CD14-positive monocyte (primary cell): ENCODE results near the gene TAS1R1. TPM values are rescaled to one million over a fixed set of nuclear protein-coding genes. Genes with fewer than 3 reads are reported as not detected.

Experiments used
- DNase-seq, 3 donors: peaks; one replicate each; pipeline ENCODE4 v3.0.0-alpha.2; 2011 to 2022
- H2AFZ ChIP-seq: 2 replicates; pipeline ENCODE4 v1.6.0; 2012; ENCODE audit warnings: mild to moderate bottlenecking, low read depth, low read length, inconsistent platforms; ENCODE audit not compliant: insufficient read depth, poor library complexity, severe bottlenecking
- H3K27ac ChIP-seq, 2 donors: 1 replicate in 1 of 2; 2 replicates in 1 of 2; pipeline ENCODE4 v1.5.1; 2012 to 2013; ENCODE audit warnings: low read length in 2 of 2, control low read depth in 1 of 2, inconsistent platforms in 1 of 2, low read depth in 1 of 2, mild to moderate bottlenecking in 1 of 2
- H3K27me3 ChIP-seq, 2 donors: one replicate each; pipeline versions ENCODE4 v1.6.0 to v1.6.1; 2011 to 2013; ENCODE audit warnings: low read length in 2 of 2; ENCODE audit not compliant: control insufficient read depth in 2 of 2, insufficient read depth in 2 of 2
- H3K36me3 ChIP-seq, 2 donors: replicated peaks in 1 of 2; 1 replicate in 1 of 2; 2 replicates in 1 of 2; pipeline versions ENCODE4 v1.5.1 to v1.6.1; 2012 to 2013; ENCODE audit warnings: low read length in 2 of 2, control low read depth in 1 of 2, inconsistent platforms in 1 of 2, mild to moderate bottlenecking in 1 of 2; ENCODE audit not compliant: insufficient read depth in 2 of 2, control insufficient read depth in 1 of 2
- H3K4me1 ChIP-seq, 2 donors: 1 replicate in 1 of 2; 2 replicates in 1 of 2; pipeline versions ENCODE4 v1.5.1 to v1.6.1; 2012 to 2013; ENCODE audit warnings: low read length in 2 of 2, control low read depth in 1 of 2, inconsistent platforms in 1 of 2, mild to moderate bottlenecking in 1 of 2, moderate library complexity in 1 of 2; ENCODE audit not compliant: insufficient read depth in 2 of 2, control insufficient read depth in 1 of 2
- H3K4me2 ChIP-seq: replicated peaks from 2 replicates; pipeline ENCODE3; 2012; ENCODE audit warnings: low read length, moderate library complexity, mild to moderate bottlenecking; ENCODE audit not compliant: poor library complexity, severe bottlenecking; ENCODE audit errors: extremely low read depth
- H3K4me3 ChIP-seq, 3 experiments: fragments of 200-600 bp in 1 of 3; sonication (generic) in 1 of 3; replicated peaks in 1 of 3; 1 replicate in 2 of 3; 2 replicates in 1 of 3; pipeline ENCODE4 v1.5.1; 2011 to 2013; ENCODE audit warnings: low read length in 3 of 3, mild to moderate bottlenecking in 3 of 3, control low read depth in 2 of 3, low read depth in 2 of 3, inconsistent platforms in 1 of 3, moderate library complexity in 1 of 3
- H3K79me2 ChIP-seq: 2 replicates; pipeline ENCODE4 v1.6.0; 2012; ENCODE audit warnings: mild to moderate bottlenecking, control low read depth, inconsistent platforms, low read length, moderate library complexity; ENCODE audit not compliant: insufficient read depth
- H3K9ac ChIP-seq: 2 replicates; pipeline ENCODE4 v1.6.0; 2017; ENCODE audit warnings: low read length, mild to moderate bottlenecking; ENCODE audit not compliant: insufficient read depth, poor library complexity, severe bottlenecking
- H3K9me3 ChIP-seq, 2 donors: replicated peaks in 1 of 2; 1 replicate in 1 of 2; 2 replicates in 1 of 2; pipeline versions ENCODE4 v1.5.1 to v1.6.1; 2012 to 2013; ENCODE audit warnings: low read length in 2 of 2, control low read depth in 1 of 2; ENCODE audit not compliant: control insufficient read depth in 1 of 2, insufficient read depth in 1 of 2
- H4K20me1 ChIP-seq: 2 replicates; pipeline ENCODE4 v1.6.0; 2012; ENCODE audit warnings: mild to moderate bottlenecking, low read length, control low read depth, moderate library complexity; ENCODE audit not compliant: insufficient read depth
- H3K27ac Mint-ChIP-seq, 7 donors: one replicate each; pipeline ENCODE4 v1.8.0; 2020; ENCODE audit warnings: mild to moderate bottlenecking in 7 of 7, mixed read lengths in 7 of 7, moderate library complexity in 6 of 7, inconsistent platforms in 2 of 7
- H3K27me3 Mint-ChIP-seq, 3 donors: one replicate each; pipeline ENCODE4 v1.8.0; 2021 to 2022; ENCODE audit warnings: low read depth in 3 of 3, mild to moderate bottlenecking in 3 of 3, mixed read lengths in 3 of 3, moderate library complexity in 3 of 3, inconsistent platforms in 1 of 3
- H3K36me3 Mint-ChIP-seq, 2 donors: one replicate each; pipeline ENCODE4 v1.8.0; 2020; ENCODE audit warnings: mixed read lengths in 2 of 2, inconsistent platforms in 1 of 2, mild to moderate bottlenecking in 1 of 2
- H3K4me1 Mint-ChIP-seq: one replicate; pipeline ENCODE4 v1.8.0; 2020; ENCODE audit warnings: mild to moderate bottlenecking, mixed read lengths
- H3K4me3 Mint-ChIP-seq, 2 donors: one replicate each; pipeline ENCODE4 v1.8.0; 2020; ENCODE audit warnings: mild to moderate bottlenecking in 2 of 2, mixed read lengths in 2 of 2, moderate library complexity in 1 of 2
- H3K9me3 Mint-ChIP-seq, 7 donors: one replicate each; pipeline ENCODE4 v1.8.0; 2020 to 2022; ENCODE audit warnings: mixed read lengths in 7 of 7, mild to moderate bottlenecking in 6 of 7, moderate library complexity in 6 of 7, inconsistent platforms in 2 of 7
- WGBS: methylation state at CpG from one replicate; pipeline ENCODE4 v1.1.5; 2013; ENCODE audit warnings: missing lambda C conversion rate; ENCODE audit not compliant: insufficient coverage; 5-methylcytosine and 5-hydroxymethylcytosine counted together
- intact Hi-C, 2 donors: fragments of 100-400 bp; cut with micrococcal nuclease; formaldehyde crosslinking; loops; one replicate each; pipeline versions ENCODE4 v1.15.0 to v1.15.1; 2023
- polyA plus RNA-seq, 3 donors: library from polyadenylated mRNA; depleted of rRNA in 1 of 3; unstranded in 2 of 3; stranded (reverse) in 1 of 3; fragments of 300-500 nt in 2 of 3; fragments of >200 nt in 1 of 3; fragmentation: Illumina TruSeq in 2 of 3; gene quantifications; 1 replicate in 2 of 3; 2 replicates in 1 of 3; pipeline ENCODE4 v1.2.3, GENCODE V29; 2012 to 2021
- TF ChIP-seq, protein P1 (sequence below): fragments of 200-600 bp; IDR thresholded peaks from one replicate; pipeline ENCODE4 v1.8.0; 2022; ENCODE audit warnings: antibody characterized with exemption, mild to moderate bottlenecking

TAS1R1 gene
- polyA plus RNA-seq, 3 donors: not detected

DNA sequence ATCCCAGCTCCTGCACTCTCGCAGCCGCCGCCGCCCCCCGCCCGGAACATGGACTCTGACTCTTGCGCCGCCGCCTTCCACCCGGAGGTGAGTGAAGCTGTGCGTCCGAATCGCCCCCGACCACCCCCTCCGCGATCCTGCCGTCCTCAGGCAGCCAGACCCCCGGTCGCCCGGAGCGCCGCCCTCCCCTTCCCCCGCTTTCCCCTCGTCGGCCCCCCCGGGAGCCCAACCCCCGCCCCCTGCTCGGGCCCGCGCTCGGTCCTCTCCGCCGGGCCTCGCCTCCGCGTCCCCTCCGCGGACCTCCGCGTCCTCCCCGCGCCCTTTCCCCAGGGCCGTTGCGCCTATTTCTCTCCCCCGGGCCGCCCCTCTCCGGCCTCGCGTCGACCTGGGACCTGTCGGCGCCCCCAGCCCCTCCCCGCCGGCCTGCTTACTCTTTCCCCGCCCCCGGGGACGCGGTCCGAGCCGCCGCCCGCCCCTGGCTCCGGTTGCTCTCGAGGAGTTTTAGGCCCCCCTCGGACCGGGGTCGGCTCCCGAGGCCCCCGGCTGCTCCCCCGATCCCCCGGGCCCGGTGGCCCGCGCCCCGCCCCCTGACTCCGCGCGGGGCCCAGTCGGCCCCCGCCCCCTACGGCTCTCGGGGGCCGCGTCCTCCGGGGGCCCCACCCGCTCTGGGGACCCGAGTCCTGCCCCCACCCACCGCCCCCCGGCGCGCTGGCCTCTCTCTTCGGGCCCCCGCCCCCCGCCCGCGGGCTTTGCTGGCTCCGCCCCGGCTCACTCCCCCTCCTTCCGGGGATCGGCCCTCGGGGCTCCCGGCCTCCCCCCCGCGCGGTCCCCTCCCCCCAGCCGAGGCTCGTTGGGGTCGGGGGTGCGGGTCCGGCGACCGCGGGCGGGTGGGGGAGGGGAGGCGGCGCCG lies 59.2 kb downstream of the TAS1R1 start:
- peaks cover 10 to 21% (median 17%) of the 10 kb centered on the region in 3 donors for H3K27me3 Mint-ChIP-seq
- peaks cover 16 to 19% of the 10 kb centered on the region in 2 donors for H3K4me1 ChIP-seq
- peaks cover 6% of the 10 kb centered on the region for H4K20me1 ChIP-seq
- intact Hi-C loops: no loop called here
- peak overlapping the region in 1 of 7 donors; percentile 30 for H3K27ac Mint-ChIP-seq
- H3K4me3 ChIP-seq: peak overlapping the region; percentile 51 to 90 (median 89)
- no peaks in the 10 kb centered on the region for H3K9me3 ChIP-seq
- H3K79me2 ChIP-seq: peaks cover 6% of the 10 kb centered on the region
- H2AFZ ChIP-seq: peak overlapping the region; percentile 68
- H3K9ac ChIP-seq: peak overlapping the region; percentile 60
- peaks cover 16% of the 10 kb centered on the region for H3K4me1 Mint-ChIP-seq
- DNase-seq: peak in 1 of 3 donors; percentile 15
- H3K4me2 ChIP-seq: peak overlapping the region; percentile 85
- H3K36me3 Mint-ChIP-seq: peaks cover 11 to 26% of the 10 kb centered on the region in 2 donors
- H3K27me3 ChIP-seq: peaks cover 5 to 13% of the 10 kb centered on the region in 2 donors
- no peak overlapping the region for H3K27ac ChIP-seq
- TF ChIP-seq, protein P1, sequence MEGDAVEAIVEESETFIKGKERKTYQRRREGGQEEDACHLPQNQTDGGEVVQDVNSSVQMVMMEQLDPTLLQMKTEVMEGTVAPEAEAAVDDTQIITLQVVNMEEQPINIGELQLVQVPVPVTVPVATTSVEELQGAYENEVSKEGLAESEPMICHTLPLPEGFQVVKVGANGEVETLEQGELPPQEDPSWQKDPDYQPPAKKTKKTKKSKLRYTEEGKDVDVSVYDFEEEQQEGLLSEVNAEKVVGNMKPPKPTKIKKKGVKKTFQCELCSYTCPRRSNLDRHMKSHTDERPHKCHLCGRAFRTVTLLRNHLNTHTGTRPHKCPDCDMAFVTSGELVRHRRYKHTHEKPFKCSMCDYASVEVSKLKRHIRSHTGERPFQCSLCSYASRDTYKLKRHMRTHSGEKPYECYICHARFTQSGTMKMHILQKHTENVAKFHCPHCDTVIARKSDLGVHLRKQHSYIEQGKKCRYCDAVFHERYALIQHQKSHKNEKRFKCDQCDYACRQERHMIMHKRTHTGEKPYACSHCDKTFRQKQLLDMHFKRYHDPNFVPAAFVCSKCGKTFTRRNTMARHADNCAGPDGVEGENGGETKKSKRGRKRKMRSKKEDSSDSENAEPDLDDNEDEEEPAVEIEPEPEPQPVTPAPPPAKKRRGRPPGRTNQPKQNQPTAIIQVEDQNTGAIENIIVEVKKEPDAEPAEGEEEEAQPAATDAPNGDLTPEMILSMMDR: no peak
- peaks cover 2 to 3% of the 10 kb centered on the region in 2 donors for H3K36me3 ChIP-seq
- peak overlapping the region; percentile 73 to 78 for H3K4me3 Mint-ChIP-seq
- under 1% methylated on average over 64 of the region's 117 CpGs for WGBS
- H3K9me3 Mint-ChIP-seq: peaks cover 0 to 4% (median 0%) of the 10 kb centered on the region in 7 donors

DNA sequence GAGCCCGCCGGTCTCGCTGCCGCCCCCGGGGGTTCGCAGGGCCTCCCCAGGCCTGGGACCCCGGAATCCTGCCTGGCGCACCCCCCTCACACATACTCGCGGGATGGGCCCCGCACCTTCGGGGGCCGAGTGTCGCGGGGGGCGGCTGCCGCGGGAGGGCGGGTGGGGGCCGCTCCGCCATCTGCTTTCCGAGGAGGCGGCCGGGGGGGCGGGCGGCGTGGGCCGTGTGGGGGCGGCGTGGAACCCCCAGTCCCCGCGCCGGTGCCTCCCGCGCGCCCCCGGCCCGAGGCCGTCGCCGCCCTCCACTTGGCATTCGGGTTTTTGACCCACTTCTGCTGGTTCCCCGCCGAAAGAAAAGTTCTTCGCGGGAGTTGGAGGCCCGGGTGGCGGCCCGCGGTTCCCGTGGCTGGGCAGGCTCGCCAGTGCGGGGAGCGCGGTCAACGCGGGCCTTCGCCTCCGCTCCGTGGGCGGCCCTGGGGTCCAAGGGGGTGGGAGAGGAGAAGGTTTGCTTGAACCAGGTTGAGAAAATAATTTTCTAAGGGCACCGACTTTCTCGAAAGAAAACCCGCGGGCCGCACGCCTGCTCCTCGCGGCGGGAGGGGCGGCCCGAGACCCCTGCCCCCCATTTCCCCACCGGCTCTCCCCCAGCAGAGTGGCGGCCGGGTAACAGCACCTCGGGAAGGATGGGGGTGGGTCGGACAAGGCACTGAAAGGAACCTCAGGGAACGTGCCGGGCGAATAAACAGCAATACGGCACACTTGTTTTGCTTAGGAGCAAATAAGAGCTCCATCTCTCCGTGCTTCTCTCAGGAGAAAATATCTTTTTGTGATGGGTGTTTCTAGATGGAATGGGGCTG lies 60.0 kb downstream of the TAS1R1 start:
- H4K20me1 ChIP-seq: peaks cover 6% of the 10 kb centered on the region
- H3K9ac ChIP-seq: peak overlapping the region; percentile 49
- H3K27ac Mint-ChIP-seq: no peak overlapping the region
- H3K36me3 ChIP-seq: peaks cover 9 to 12% of the 10 kb centered on the region in 2 donors
- H3K9me3 Mint-ChIP-seq: peaks cover 0 to 4% (median 0%) of the 10 kb centered on the region in 7 donors
- peaks cover 6% of the 10 kb centered on the region for H3K79me2 ChIP-seq
- peak overlapping the region; percentile 85 for H3K4me2 ChIP-seq
- peak overlapping the region; percentile 67 to 85 for H3K4me3 Mint-ChIP-seq
- H3K27me3 ChIP-seq: peaks cover 5 to 13% of the 10 kb centered on the region in 2 donors
- H3K4me1 ChIP-seq: peaks cover 16 to 19% of the 10 kb centered on the region in 2 donors
- TF ChIP-seq, protein P1: no peak
- H3K9me3 ChIP-seq: no peaks in the 10 kb centered on the region
- peak overlapping the region; percentile 63 for H2AFZ ChIP-seq
- WGBS: 1% methylated on average over 58 of the region's 82 CpGs
- peaks cover 19 to 35% of the 10 kb centered on the region in 2 donors for H3K36me3 Mint-ChIP-seq
- DNase-seq: no peak
- peak overlapping the region; percentile 31 to 90 (median 89) for H3K4me3 ChIP-seq
- intact Hi-C loops: loop anchor here in 1 of 2 donors (5.0 kb wide), 1 partner anchor 33 kb away; no protein-coding TSS in a partner anchor
- peaks cover 10 to 21% (median 17%) of the 10 kb centered on the region in 3 donors for H3K27me3 Mint-ChIP-seq
- peaks cover 16% of the 10 kb centered on the region for H3K4me1 Mint-ChIP-seq
- no peak overlapping the region for H3K27ac ChIP-seq
